Articular chondrocyte of knee joint (primary cell): ENCODE data around the gene ABCA2. TPM values are rescaled to one million over a fixed set of nuclear protein-coding genes. Genes with fewer than 3 reads are reported as not detected.

Experiments used
- total RNA-seq: library from RNA; depleted of rRNA; stranded (reverse); fragments of >200 nt; gene quantifications from 2 replicates; pipeline ENCODE4 v1.2.3, GENCODE V29; 2012

Gene ABCA2
- total RNA-seq, result 16.3 and 17.5 TPM in 2 replicates

GRCh38 chr9:137027369-137028262, at the start of gene ABCA2:
ABCA2 (minus strand) TSS chr9:137028237; CDS start chr9:137028140, 97 bp downstream.

GRCh38 chr9:137077010-137077747, 49.1 kb upstream of the ABCA2 start, which contains the start of gene UAP1L1:
UAP1L1 (plus strand) TSS chr9:137077517; CDS start chr9:137077533, 16 bp downstream.

GRCh38 chr9:137070201-137070905, 42.3 kb upstream of the ABCA2 start, which contains the start of gene SAPCD2:
SAPCD2 (minus strand) TSS chr9:137070557; CDS start chr9:137070460, 97 bp downstream.

GRCh38 chr9:137053944-137054931, 26.2 kb upstream of the ABCA2 start, which contains the start of gene ENTPD2:
ENTPD2 (minus strand) TSS chr9:137054061; CDS start chr9:137053997, 64 bp downstream.

GRCh38 chr9:137046088-137046787, 18.2 kb upstream of the ABCA2 start, which contains the start of gene NPDC1:
NPDC1 (minus strand) TSS chr9:137046177; CDS start chr9:137045989, 188 bp downstream.

GRCh38 chr9:137031904-137032640, 4.0 kb upstream of the ABCA2 start, which contains the start of gene FUT7:
FUT7 (minus strand) TSS chr9:137032088; CDS start chr9:137031991, 97 bp downstream.

GRCh38 chr9:136996361-136997292, 31.4 kb downstream of the ABCA2 start, which contains the start of gene CLIC3:
CLIC3 (minus strand) TSS chr9:136996568; CDS start chr9:136996543, 25 bp downstream.

GRCh38 chr9:136991993-136992818, 35.8 kb downstream of the ABCA2 start, which contains the start of gene PAXX:
PAXX (plus strand) TSS chr9:136992422; CDS start chr9:136992444, 22 bp downstream.

GRCh38 chr9:136982232-136983051, 45.6 kb downstream of the ABCA2 start, which contains the start of gene LCNL1:
LCNL1 (plus strand) TSS chr9:136982993; CDS start chr9:136983587, 594 bp downstream.

GRCh38 chr9:136977223-136977622, 50.8 kb downstream of the ABCA2 start, which contains the start of gene PTGDS:
PTGDS (plus strand) TSS chr9:136977504; CDS start chr9:136977579, 75 bp downstream.

Other genes with a start within 250 kb of the ABCA2 start
- 37.4 and 42.7 TPM in 2 replicates for gene TMEM141, start 236.9 kb downstream of the ABCA2 start, total RNA-seq
- gene CCDC183, start 231.9 kb downstream of the ABCA2 start, total RNA-seq, result 0.26 and 0.32 TPM in 2 replicates
- gene RABL6, start 220.3 kb downstream of the ABCA2 start, total RNA-seq, result 41.4 and 60.4 TPM in 2 replicates
- gene AJM1, start 185.8 kb downstream of the ABCA2 start, total RNA-seq, result 0.65 TPM in 2 replicates
- 49.9 and 50.8 TPM in 2 replicates for gene PHPT1, start 178.8 kb downstream of the ABCA2 start, total RNA-seq
- gene MAMDC4, start 175.9 kb downstream of the ABCA2 start, total RNA-seq, result 0.39 and 0.76 TPM in 2 replicates
- gene EDF1, start 161.9 kb downstream of the ABCA2 start, total RNA-seq, result 237 and 265 TPM in 2 replicates
- 6.3 and 9.2 TPM in 2 replicates for gene TRAF2, start 141.7 kb downstream of the ABCA2 start, total RNA-seq
- gene FBXW5, start 83.5 kb downstream of the ABCA2 start, total RNA-seq, result 109 and 113 TPM in 2 replicates
- 0.39 and 0.54 TPM in 2 replicates for gene C8G, start 83.0 kb downstream of the ABCA2 start, total RNA-seq
- gene LCN12, start 76.0 kb downstream of the ABCA2 start, total RNA-seq, result not detected in 2 replicates
- 0.65 and 5.1 TPM in 2 replicates for gene PTGDS, start 50.7 kb downstream of the ABCA2 start, total RNA-seq
- gene LCNL1, start 45.2 kb downstream of the ABCA2 start, total RNA-seq, result 0.11 and 0.65 TPM in 2 replicates
- 12.1 and 12.8 TPM in 2 replicates for gene PAXX, start 35.8 kb downstream of the ABCA2 start, total RNA-seq
- 16.0 and 16.6 TPM in 2 replicates for gene CLIC3, start 31.7 kb downstream of the ABCA2 start, total RNA-seq
- gene FUT7, start 3.9 kb upstream of the ABCA2 start, total RNA-seq, result not detected in 2 replicates
- gene NPDC1, start 17.9 kb upstream of the ABCA2 start, total RNA-seq, result 20.0 and 20.1 TPM in 2 replicates
- not detected in 2 replicates for gene ENTPD2, start 25.8 kb upstream of the ABCA2 start, total RNA-seq
- 2.9 and 4.0 TPM in 2 replicates for gene SAPCD2, start 42.3 kb upstream of the ABCA2 start, total RNA-seq
- gene UAP1L1, start 49.3 kb upstream of the ABCA2 start, total RNA-seq, result 15.6 and 22.1 TPM in 2 replicates
- gene MAN1B1, start 58.7 kb upstream of the ABCA2 start, total RNA-seq, result 60.6 and 60.9 TPM in 2 replicates
- 66.0 and 68.3 TPM in 2 replicates for gene DPP7, start 86.5 kb upstream of the ABCA2 start, total RNA-seq
- under 0.01 TPM in 1 of 2 replicates, not detected in the other for gene GRIN1, start 110.9 kb upstream of the ABCA2 start, total RNA-seq
- gene LRRC26, start 141.8 kb upstream of the ABCA2 start, total RNA-seq, result not detected in 2 replicates
- gene TMEM210, start 143.8 kb upstream of the ABCA2 start, total RNA-seq, result not detected in 2 replicates
- gene ANAPC2, start 160.3 kb upstream of the ABCA2 start, total RNA-seq, result 21.9 and 24.7 TPM in 2 replicates
- gene SSNA1, start 160.4 kb upstream of the ABCA2 start, total RNA-seq, result 41.7 and 44.6 TPM in 2 replicates
- 5.4 and 6.1 TPM in 2 replicates for gene TPRN, start 172.5 kb upstream of the ABCA2 start, total RNA-seq
- 29.0 and 29.4 TPM in 2 replicates for gene TMEM203, start 177.4 kb upstream of the ABCA2 start, total RNA-seq
- 4.0 and 4.1 TPM in 2 replicates for gene NDOR1, start 177.5 kb upstream of the ABCA2 start, total RNA-seq
- gene RNF208, start 194.0 kb upstream of the ABCA2 start, total RNA-seq, result 0.39 TPM in 1 of 2 replicates, not detected in the other
- 0.52 and 0.76 TPM in 2 replicates for gene CYSRT1, start 196.9 kb upstream of the ABCA2 start, total RNA-seq
- not detected in 2 replicates for gene RNF224, start 199.3 kb upstream of the ABCA2 start, total RNA-seq
- not detected in 2 replicates for gene SLC34A3, start 202.7 kb upstream of the ABCA2 start, total RNA-seq
- 114 and 130 TPM in 2 replicates for gene TUBB4B, start 213.1 kb upstream of the ABCA2 start, total RNA-seq
- gene STPG3, start 223.0 kb upstream of the ABCA2 start, total RNA-seq, result not detected in 2 replicates
- 37.6 and 40.1 TPM in 2 replicates for gene NELFB, start 227.1 kb upstream of the ABCA2 start, total RNA-seq
- 8.6 and 13.4 TPM in 2 replicates for gene TOR4A, start 249.5 kb upstream of the ABCA2 start, total RNA-seq